OCI-M1 (cell line): ENCODE results near the gene FBXO8.
A peak's percentile ranks its signal among the peaks of the same experiment; 100 is the strongest.

Experiments used
- DNase-seq: peaks from one replicate; lab custom pipeline; 2025; lab: John Stamatoyannopoulos, UW

The FBXO8 gene

GRCh38 chr4:174209341-174209740 is 74.1 kb downstream of the FBXO8 start:
- DNase-seq, result no peak

- DNase-seq, result peak; percentile 62
Measured at GRCh38 chr4:174207367-174207766, 76.1 kb downstream of the FBXO8 start.

GRCh38 chr4:174204164-174204831 is 79.2 kb downstream of the FBXO8 start:
- no peak for DNase-seq

GRCh38 chr4:174201871-174202270 is 81.6 kb downstream of the FBXO8 start:
- peak; percentile 69 for DNase-seq

GRCh38 chr4:174199735-174200134 is 83.7 kb downstream of the FBXO8 start:
- DNase-seq, result no peak

GRCh38 chr4:174198828-174199227 is 84.6 kb downstream of the FBXO8 start:
- peak; percentile 72 for DNase-seq

GRCh38 chr4:174198396-174198795 is 85.1 kb downstream of the FBXO8 start:
- DNase-seq, result no peak

- no peak for DNase-seq
Measured at GRCh38 chr4:174193438-174194374, 89.8 kb downstream of the FBXO8 start.

- no peak for DNase-seq
Measured at GRCh38 chr4:174192943-174193342, 90.5 kb downstream of the FBXO8 start.

GRCh38 chr4:174190832-174191500 is 92.5 kb downstream of the FBXO8 start:
- peak; percentile 45 for DNase-seq

- DNase-seq, result no peak
Measured at GRCh38 chr4:174189392-174190015, 94.0 kb downstream of the FBXO8 start.
